HEK293 (cell line): ENCODE measurements around the gene IL33.
A peak's percentile ranks its signal among the peaks of the same experiment; 100 is the strongest.

Source experiments
- CTCF ChIA-PET: fragments of 350-600 bp; formaldehyde crosslinking; extraction: SDS; loops from one replicate; lab custom pipeline; 2021; ENCODE audit warnings: antibody characterized with exemption; lab: Yijun Ruan, JAX
- POLR2A ChIA-PET: fragments of 300-600 bp; formaldehyde crosslinking; extraction: SDS; loops from one replicate; lab custom pipeline; 2020; ENCODE audit warnings: antibody characterized with exemption, inconsistent platforms; lab: Yijun Ruan, JAX
- H3K27ac ChIP-seq: fragments of 200-500 bp; sonication (Bioruptor generic); 2 replicates; pipeline ENCODE4 v1.5.1; 2014; ENCODE audit warnings: low read depth, low read length, control low read depth, inconsistent platforms; ENCODE audit errors: extremely low read depth
- H3K36me3 ChIP-seq, 2 experiments: fragments of 200-500 bp in 1 of 2; sonication (Bioruptor generic) in 1 of 2; 1 replicate in 1 of 2; 2 replicates in 1 of 2; pipeline ENCODE4 v1.5.1; 2014 to 2017; ENCODE audit warnings: inconsistent platforms in 2 of 2, low read length in 2 of 2; ENCODE audit not compliant: control insufficient read depth in 2 of 2, insufficient read depth in 1 of 2
- H3K4me1 ChIP-seq: fragments of 200-500 bp; sonication (Bioruptor generic); 2 replicates; pipeline ENCODE4 v1.5.1; 2014; ENCODE audit warnings: mild to moderate bottlenecking, low read length, inconsistent platforms; ENCODE audit not compliant: control insufficient read depth, insufficient read depth
- H3K4me3 ChIP-seq: 2 replicates; pipeline ENCODE4 v1.5.1; 2011; ENCODE audit warnings: low read depth, mild to moderate bottlenecking, control low read depth, low read length, moderate library complexity
- H3K9me3 ChIP-seq: fragments of 200-500 bp; sonication (Bioruptor generic); 2 replicates; pipeline ENCODE4 v1.5.1; 2014; ENCODE audit warnings: low read depth, low read length, inconsistent platforms; ENCODE audit not compliant: control insufficient read depth, insufficient read depth
- CTCF ChIP-seq: fragments of 450-650 bp; formaldehyde crosslinking; IDR thresholded peaks from 2 replicates; pipeline ENCODE4 v1.5.1; 2016; ENCODE audit warnings: missing biosample characterization, missing genetic modification characterization
- KLF1 ChIP-seq: fragments of 450-650 bp; formaldehyde crosslinking; IDR thresholded peaks from 2 replicates; pipeline ENCODE4 v1.5.1; 2016; ENCODE audit warnings: missing biosample characterization, missing genetic modification characterization
- PRDM10 ChIP-seq: fragments of 450-650 bp; formaldehyde crosslinking; IDR thresholded peaks from 2 replicates; pipeline ENCODE4 v1.5.1; 2016; ENCODE audit warnings: missing biosample characterization, missing genetic modification characterization
- YY2 ChIP-seq: fragments of 450-650 bp; formaldehyde crosslinking; IDR thresholded peaks from 2 replicates; pipeline ENCODE4 v1.5.1; 2016; ENCODE audit warnings: missing biosample characterization, missing genetic modification characterization
- ZNF112 ChIP-seq: fragments of 450-650 bp; formaldehyde crosslinking; IDR thresholded peaks from 2 replicates; pipeline ENCODE4 v1.5.0; 2017; ENCODE audit warnings: missing biosample characterization, missing genetic modification characterization
- ZNF169 ChIP-seq: fragments of 450-650 bp; formaldehyde crosslinking; IDR thresholded peaks from 2 replicates; pipeline ENCODE4 v1.5.1; 2016; ENCODE audit warnings: missing biosample characterization, missing genetic modification characterization
- ZNF610 ChIP-seq: fragments of 450-650 bp; formaldehyde crosslinking; IDR thresholded peaks from 2 replicates; pipeline ENCODE4 v1.5.1; 2016; ENCODE audit warnings: missing biosample characterization, missing genetic modification characterization, borderline replicate concordance
- ZNF654 ChIP-seq: fragments of 450-650 bp; formaldehyde crosslinking; IDR thresholded peaks from 2 replicates; pipeline ENCODE4 v1.5.1; 2016; ENCODE audit warnings: low read depth, missing biosample characterization, missing genetic modification characterization
- ZNF664 ChIP-seq: fragments of 450-650 bp; formaldehyde crosslinking; IDR thresholded peaks from 2 replicates; pipeline ENCODE4 v1.5.1; 2016; ENCODE audit warnings: missing biosample characterization, missing genetic modification characterization
- ZSCAN18 ChIP-seq: fragments of 450-650 bp; formaldehyde crosslinking; IDR thresholded peaks from 2 replicates; pipeline ENCODE4 v1.5.1; 2016; ENCODE audit warnings: missing biosample characterization, missing genetic modification characterization
- TF ChIP-seq, protein P1 (sequence below): fragments of 450-650 bp; formaldehyde crosslinking; IDR thresholded peaks from 2 replicates; pipeline ENCODE4 v1.5.1; 2016; ENCODE audit warnings: missing biosample characterization, missing genetic modification characterization

Gene IL33

GRCh38 chr9:6195714-6196360 is 19.8 kb upstream of the IL33 start (continued):
- TF ChIP-seq ZNF112 (no peak), YY2 (tag by site-specific recombination) (no peak), ZNF664 (no peak)

DNA sequence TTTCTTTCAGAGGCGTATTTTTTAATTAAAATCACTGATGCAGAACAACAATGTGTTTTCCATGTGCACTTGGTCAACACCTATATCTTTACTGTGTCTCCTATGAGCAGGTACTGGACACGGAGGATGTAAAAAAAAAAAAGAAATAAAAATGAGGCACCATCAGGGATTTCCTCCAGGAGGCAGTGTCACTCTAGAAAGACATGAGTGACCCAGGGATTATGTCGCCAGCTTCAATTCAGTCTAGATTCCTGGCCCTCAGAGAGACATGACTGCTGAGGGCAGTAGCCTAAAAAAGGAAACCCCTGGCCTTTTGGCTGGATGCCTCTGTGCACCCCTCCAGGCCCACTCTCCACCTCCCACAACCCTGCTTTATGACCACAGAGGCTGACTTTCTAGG is 18.3 kb upstream of the IL33 start:
- TF ChIP-seq CTCF (tag by site-specific recombination) (peak; percentile 26; the same call in 1 of the 2 replicates), KLF1 (tag by site-specific recombination) (no peak), ZNF654 (tag by site-specific recombination) (peak; percentile 26; the same call in 1 of the 2 replicates)
- POLR2A ChIA-PET = no interaction called here
- CTCF ChIA-PET = interaction anchor here (0.5 to 3.9 kb wide), 11 partner anchors 8 to 433 kb away, joined by 3 to 38 read pairs (median 4); partner anchors contain the start of gene TPD52L3
- no peaks in the 10 kb centered on the region for H3K9me3 ChIP-seq
- no peak overlapping the region for H3K27ac ChIP-seq
- no peak overlapping the region for H3K4me3 ChIP-seq
- no peaks in the 10 kb centered on the region for H3K4me1 ChIP-seq
- H3K36me3 ChIP-seq = no peaks in the 10 kb centered on the region

- Histone ChIP-seq H3K36me3 (no peaks in the 10 kb centered on the region), H3K9me3 (no peaks in the 10 kb centered on the region), H3K4me1 (no peaks in the 10 kb centered on the region), H3K4me3 (no peak overlapping the region), H3K27ac (no peak overlapping the region)
- ChIA-PET CTCF (interaction anchor here (0.7 to 3.9 kb wide), 7 partner anchors 12 to 149 kb away, joined by 3 to 38 read pairs (median 5); partner anchors contain the start of gene TPD52L3), POLR2A (no interaction called here)
- TF ChIP-seq PRDM10 (tag by site-specific recombination) (no peak), ZNF169 (tag by site-specific recombination) (no peak), ZSCAN18 (no peak), ZNF610 (no peak)
- TF ChIP-seq, protein P1, sequence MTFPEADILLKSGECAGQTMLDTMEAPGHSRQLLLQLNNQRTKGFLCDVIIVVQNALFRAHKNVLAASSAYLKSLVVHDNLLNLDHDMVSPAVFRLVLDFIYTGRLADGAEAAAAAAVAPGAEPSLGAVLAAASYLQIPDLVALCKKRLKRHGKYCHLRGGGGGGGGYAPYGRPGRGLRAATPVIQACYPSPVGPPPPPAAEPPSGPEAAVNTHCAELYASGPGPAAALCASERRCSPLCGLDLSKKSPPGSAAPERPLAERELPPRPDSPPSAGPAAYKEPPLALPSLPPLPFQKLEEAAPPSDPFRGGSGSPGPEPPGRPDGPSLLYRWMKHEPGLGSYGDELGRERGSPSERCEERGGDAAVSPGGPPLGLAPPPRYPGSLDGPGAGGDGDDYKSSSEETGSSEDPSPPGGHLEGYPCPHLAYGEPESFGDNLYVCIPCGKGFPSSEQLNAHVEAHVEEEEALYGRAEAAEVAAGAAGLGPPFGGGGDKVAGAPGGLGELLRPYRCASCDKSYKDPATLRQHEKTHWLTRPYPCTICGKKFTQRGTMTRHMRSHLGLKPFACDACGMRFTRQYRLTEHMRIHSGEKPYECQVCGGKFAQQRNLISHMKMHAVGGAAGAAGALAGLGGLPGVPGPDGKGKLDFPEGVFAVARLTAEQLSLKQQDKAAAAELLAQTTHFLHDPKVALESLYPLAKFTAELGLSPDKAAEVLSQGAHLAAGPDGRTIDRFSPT (tag by site-specific recombination) = no peak
These were observed 17.4 kb upstream of the IL33 start for GRCh38 chr9:6198251-6198650.
